Stomach (tissue), 9 donors: Measurements from ENCODE around the gene CDC14B. TPM values are rescaled to one million over a fixed set of nuclear protein-coding genes. Genes with fewer than 3 reads are reported as not detected.

Experiments
- DNase-seq, 2 donors: peaks; one replicate each; pipeline versions ENCODE4 v3.0.0 to v3.0.0-alpha.2; 2013 to 2019
- H3K27ac ChIP-seq, 5 donors: fragments of 200-600 bp in 4 of 5; sonication (generic) in 4 of 5; one replicate each; pipeline ENCODE4 v1.5.1; 2013 to 2019; ENCODE audit warnings: mild to moderate bottlenecking in 1 of 5, moderate library complexity in 1 of 5
- H3K27me3 ChIP-seq, 3 donors: fragments of 200-600 bp; sonication (generic); one replicate each; pipeline ENCODE4 v1.5.1; 2017 to 2019; ENCODE audit warnings: mixed run types in 1 of 3
- H3K36me3 ChIP-seq, 4 donors: fragments of 200-600 bp; sonication (generic); 1 replicate in 3 of 4; 2 replicates in 1 of 4; pipeline ENCODE4 v1.5.1; 2016 to 2019
- H3K4me1 ChIP-seq, 4 donors: fragments of 200-600 bp; sonication (generic); one replicate each; pipeline ENCODE4 v1.5.1; 2016 to 2019
- H3K4me3 ChIP-seq, 4 donors: fragments of 200-600 bp; sonication (generic) in 3 of 4; one replicate each; pipeline ENCODE4 v1.5.1; 2016 to 2019; ENCODE audit warnings: mild to moderate bottlenecking in 1 of 4
- H3K9me3 ChIP-seq, 4 donors: fragments of 200-600 bp; sonication (generic); one replicate each; pipeline ENCODE4 v1.5.1; 2016 to 2019
- EP300 ChIP-seq: sonication (generic); formaldehyde crosslinking; IDR thresholded peaks from one replicate; pipeline ENCODE4 v1.6.1; 2017; ENCODE audit warnings: antibody characterized with exemption
- POLR2A ChIP-seq, 4 donors: fragments of 450-650 bp; IDR thresholded peaks; one replicate each; pipeline ENCODE4 v1.6.1; 2016; ENCODE audit warnings: antibody characterized with exemption in 4 of 4, control low read depth in 2 of 4, mild to moderate bottlenecking in 1 of 4, moderate library complexity in 1 of 4
- POLR2AphosphoS5 ChIP-seq, 3 donors: sonication (generic); formaldehyde crosslinking; IDR thresholded peaks; one replicate each; pipeline ENCODE4 v1.6.1; 2016; ENCODE audit warnings: antibody characterized with exemption in 3 of 3
- WGBS, 5 donors: extraction: QIAGEN DNeasy Blood & Tissue Kit in 3 of 5; methylation state at CpG; one replicate each; pipeline versions ENCODE4 v1.1.5 to v1.1.7; 2013 to 2018; 5-methylcytosine and 5-hydroxymethylcytosine counted together
- intact Hi-C: fragments of 100-400 bp; cut with DNase I; formaldehyde crosslinking; loops from one replicate; pipeline ENCODE4 v1.15.1; 2023; ENCODE audit warnings: low total_unique reads
- polyA plus RNA-seq, 3 donors: library from polyadenylated mRNA; stranded (reverse); fragments of 200-250 nt; gene quantifications; one replicate each; pipeline ENCODE4 v1.2.3, GENCODE V29; 2013
- total RNA-seq, 5 donors: library from RNA; depleted of rRNA; stranded (reverse); fragments of >200 nt; gene quantifications; one replicate each; pipeline versions ENCODE4 v1.1.0 to v1.2.3, GENCODE V29; 2014 to 2016
- TF ChIP-seq, protein P1 (sequence below), 7 experiments: fragments of 450-650 bp in 4 of 7; fragments of 200-600 bp in 3 of 7; sonication (generic) in 3 of 7; IDR thresholded peaks; one replicate each; pipeline ENCODE4 v1.5.1; 2016 to 2019; ENCODE audit warnings: antibody characterized with exemption in 7 of 7, control low read depth in 2 of 7, mild to moderate bottlenecking in 1 of 7
- donor health status: healthy with polysubstance abuse.
- donor health status: Bipolar disorder and iron deficiency.
- donor health status: healthy.

CDC14B gene
- total and polyA plus RNA-seq, 8 donors: 4.1 to 31.9 (median 17.1) TPM

DNA sequence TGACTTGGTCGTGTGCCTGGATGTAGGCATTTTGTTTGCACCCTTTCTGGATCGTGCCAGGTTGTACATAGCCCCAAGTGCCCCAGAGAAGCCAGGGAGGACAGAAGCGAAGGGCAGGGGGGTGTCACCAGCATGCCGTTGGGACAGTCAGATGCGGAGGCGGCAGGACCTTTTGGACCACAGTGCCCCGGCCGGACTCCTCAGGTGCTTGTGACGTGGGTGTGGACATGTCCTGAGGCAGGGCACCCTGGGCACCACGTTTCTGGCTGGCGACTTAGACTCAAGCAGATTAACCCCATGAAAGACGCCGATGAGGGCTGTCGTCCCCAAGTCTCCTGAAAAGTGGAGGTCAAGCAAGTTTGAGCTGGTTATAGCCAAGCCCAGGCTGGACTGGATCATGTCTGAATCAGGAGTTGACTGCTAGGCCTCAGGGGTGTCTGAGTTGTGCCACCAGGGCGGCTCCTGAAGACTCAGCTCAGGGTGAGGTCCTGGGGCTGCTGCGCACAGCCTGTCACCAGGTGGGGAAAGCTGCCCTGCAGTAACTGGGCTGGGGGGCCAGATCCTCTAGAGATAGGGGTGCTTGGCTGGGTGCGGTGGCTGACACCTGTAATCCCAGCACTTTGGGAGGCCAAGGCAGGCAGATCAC lies 127.6 kb downstream of the CDC14B start:
- Histone ChIP-seq H3K27ac (peak overlapping the region; percentile 28 to 58 (median 49)), H3K4me1 (peaks cover 21 to 46% (median 31%) of the 10 kb centered on the region in 4 donors), H3K27me3 (no peaks in the 10 kb centered on the region), H3K9me3 (no peaks in the 10 kb centered on the region), H3K36me3 (peaks cover 26 to 76% (median 58%) of the 10 kb centered on the region in 4 donors), H3K4me3 (no peak overlapping the region)
- TF ChIP-seq POLR2A (IDR thresholded peaks at IDR 0.05) (no peak), EP300 (no peak), POLR2AphosphoS5 (IDR thresholded peaks at IDR 0.05) (no peak)
- TF ChIP-seq, protein P1, sequence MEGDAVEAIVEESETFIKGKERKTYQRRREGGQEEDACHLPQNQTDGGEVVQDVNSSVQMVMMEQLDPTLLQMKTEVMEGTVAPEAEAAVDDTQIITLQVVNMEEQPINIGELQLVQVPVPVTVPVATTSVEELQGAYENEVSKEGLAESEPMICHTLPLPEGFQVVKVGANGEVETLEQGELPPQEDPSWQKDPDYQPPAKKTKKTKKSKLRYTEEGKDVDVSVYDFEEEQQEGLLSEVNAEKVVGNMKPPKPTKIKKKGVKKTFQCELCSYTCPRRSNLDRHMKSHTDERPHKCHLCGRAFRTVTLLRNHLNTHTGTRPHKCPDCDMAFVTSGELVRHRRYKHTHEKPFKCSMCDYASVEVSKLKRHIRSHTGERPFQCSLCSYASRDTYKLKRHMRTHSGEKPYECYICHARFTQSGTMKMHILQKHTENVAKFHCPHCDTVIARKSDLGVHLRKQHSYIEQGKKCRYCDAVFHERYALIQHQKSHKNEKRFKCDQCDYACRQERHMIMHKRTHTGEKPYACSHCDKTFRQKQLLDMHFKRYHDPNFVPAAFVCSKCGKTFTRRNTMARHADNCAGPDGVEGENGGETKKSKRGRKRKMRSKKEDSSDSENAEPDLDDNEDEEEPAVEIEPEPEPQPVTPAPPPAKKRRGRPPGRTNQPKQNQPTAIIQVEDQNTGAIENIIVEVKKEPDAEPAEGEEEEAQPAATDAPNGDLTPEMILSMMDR (IDR thresholded peaks at IDR 0.05): no peak
- WGBS, 5 donors: 40 to 71% (median 52%) methylated on average over 12 to 17 of the region's 17 CpGs
- intact Hi-C loops: no loop called here
- peak in 1 of 2 donors; percentile 49 for DNase-seq

DNA sequence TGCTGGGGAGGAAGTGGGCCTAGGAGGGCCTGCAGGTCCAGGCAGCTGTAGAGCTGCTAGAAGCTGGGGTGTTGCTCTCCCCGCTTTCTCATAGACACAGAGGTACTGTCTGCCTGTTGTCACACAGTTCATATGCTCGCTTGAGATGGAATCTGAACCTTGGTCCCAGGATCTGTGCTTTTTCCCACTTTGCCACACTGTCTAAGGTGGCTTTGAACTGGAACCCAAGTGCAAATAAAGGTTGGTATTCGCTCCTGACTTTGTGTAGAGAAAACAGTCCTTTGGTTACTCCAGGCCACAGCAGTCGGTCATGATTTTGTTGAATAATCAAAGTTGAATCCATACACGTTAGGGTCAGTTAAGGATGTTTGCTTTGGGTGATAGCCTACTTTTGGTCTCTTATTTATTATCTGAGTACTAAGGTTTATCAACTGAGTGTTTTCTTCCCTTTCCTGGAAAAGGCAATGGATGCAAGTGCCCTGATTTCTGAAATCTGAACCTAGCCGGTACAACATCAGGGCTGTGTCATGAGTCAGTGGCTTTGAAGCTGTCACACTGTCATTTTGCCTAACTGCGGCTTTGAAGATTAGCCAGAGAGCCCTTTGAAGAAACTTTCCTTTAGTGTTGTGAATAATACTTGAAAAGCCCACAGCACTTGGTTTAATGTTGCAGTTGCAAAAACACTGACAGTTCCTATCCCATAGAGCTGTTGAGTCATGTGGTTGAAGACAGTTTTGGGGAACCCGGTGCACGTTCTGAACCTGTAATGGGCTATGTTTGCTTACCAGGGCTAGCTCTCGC lies 128.4 kb downstream of the CDC14B start:
- TF ChIP-seq POLR2AphosphoS5 (IDR thresholded peaks at IDR 0.05) (peak in 1 of 3 donors; percentile 32), EP300 (no peak), POLR2A (IDR thresholded peaks at IDR 0.05) (no peak)
- TF ChIP-seq, protein P1 (IDR thresholded peaks at IDR 0.05): no peak
- DNase-seq: no peak
- no peaks in the 10 kb centered on the region for H3K9me3 ChIP-seq
- peaks cover 28 to 53% (median 38%) of the 10 kb centered on the region in 4 donors for H3K4me1 ChIP-seq
- intact Hi-C loops: no loop called here
- peaks cover 26 to 69% (median 54%) of the 10 kb centered on the region in 4 donors for H3K36me3 ChIP-seq
- WGBS, 5 donors: 30 to 59% (median 53%) methylated on average over 10 of the region's 10 CpGs
- no peaks in the 10 kb centered on the region for H3K27me3 ChIP-seq
- peak overlapping the region; percentile 28 to 58 (median 49) for H3K27ac ChIP-seq
- H3K4me3 ChIP-seq: no peak overlapping the region

DNA sequence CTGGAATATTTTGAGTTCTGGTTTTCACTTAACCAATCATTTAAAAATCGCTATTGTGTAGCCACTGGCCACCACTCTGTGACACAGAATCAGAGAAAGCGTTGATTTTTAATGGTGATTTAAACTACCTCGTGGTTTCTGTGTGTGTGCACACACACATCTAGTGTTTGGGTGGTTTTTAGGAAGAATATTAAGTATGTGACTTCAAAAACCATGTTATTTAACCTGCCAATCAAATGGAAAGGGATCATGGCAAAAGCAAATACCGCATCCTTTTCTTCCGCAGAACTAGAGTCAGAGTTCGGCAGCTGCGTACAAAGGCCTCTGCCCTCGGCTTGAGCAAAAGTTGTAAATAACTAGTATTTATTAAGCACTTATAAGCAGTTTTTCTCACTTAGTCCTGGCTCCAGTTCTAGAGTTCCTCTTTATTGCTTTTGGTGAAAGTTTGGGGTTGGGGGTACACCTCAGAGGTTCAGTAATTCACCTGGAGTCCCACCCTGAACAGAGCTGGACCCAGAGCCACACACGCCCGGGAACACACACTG lies 129.0 kb downstream of the CDC14B start:
- intact Hi-C loops: no loop called here
- H3K27me3 ChIP-seq: no peaks in the 10 kb centered on the region
- no peak overlapping the region for H3K4me3 ChIP-seq
- H3K36me3 ChIP-seq: peaks cover 26 to 66% (median 47%) of the 10 kb centered on the region in 4 donors
- TF ChIP-seq POLR2AphosphoS5 (IDR thresholded peaks at IDR 0.05) (no peak), EP300 (no peak), POLR2A (IDR thresholded peaks at IDR 0.05) (no peak)
- TF ChIP-seq, protein P1 (IDR thresholded peaks at IDR 0.05): no peak
- no peaks in the 10 kb centered on the region for H3K9me3 ChIP-seq
- H3K4me1 ChIP-seq: peaks cover 35 to 60% (median 45%) of the 10 kb centered on the region in 4 donors
- 83 to 86% (median 86%) methylated on average over 10 of the region's 10 CpGs for WGBS, 5 donors
- DNase-seq: no peak
- H3K27ac ChIP-seq: peak overlapping the region in 4 of 5 donors; percentile 40 to 49 (median 44)

DNA sequence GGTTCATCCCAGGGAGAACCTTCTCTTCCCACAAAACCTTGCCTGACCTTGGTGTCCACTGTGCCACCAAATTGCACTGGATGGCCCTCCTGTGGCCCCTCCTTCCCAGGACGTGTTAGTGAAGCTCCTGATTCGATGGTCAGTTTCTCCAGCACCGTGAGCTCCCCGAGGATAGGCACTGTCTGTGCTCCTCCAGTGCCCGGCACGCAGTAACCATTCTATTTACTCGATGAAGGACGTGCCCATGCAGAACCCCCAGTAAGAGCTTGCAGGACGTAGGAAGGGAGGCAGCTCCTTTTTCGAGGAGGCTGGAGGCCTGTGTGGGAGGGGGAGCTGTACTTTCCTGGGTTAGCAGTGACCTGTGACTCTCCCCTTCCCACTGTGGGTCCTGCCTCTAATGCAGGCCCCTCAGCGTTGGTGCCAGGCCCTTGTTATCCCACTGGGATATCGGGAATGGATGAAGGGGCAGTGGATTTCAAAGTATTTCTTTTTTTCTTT lies 130.1 kb downstream of the CDC14B start:
- no peak overlapping the region for H3K27ac ChIP-seq
- no peak for DNase-seq
- no peaks in the 10 kb centered on the region for H3K9me3 ChIP-seq
- peaks cover 26 to 75% (median 54%) of the 10 kb centered on the region in 4 donors for H3K36me3 ChIP-seq
- peaks cover 38 to 64% (median 48%) of the 10 kb centered on the region in 4 donors for H3K4me1 ChIP-seq
- H3K27me3 ChIP-seq: no peaks in the 10 kb centered on the region
- WGBS, 5 donors: 88 to 96% (median 95%) methylated on average over 12 of the region's 12 CpGs
- TF ChIP-seq POLR2A (IDR thresholded peaks at IDR 0.05) (no peak), EP300 (no peak), POLR2AphosphoS5 (IDR thresholded peaks at IDR 0.05) (no peak)
- TF ChIP-seq, protein P1 (IDR thresholded peaks at IDR 0.05): no peak
- intact Hi-C loops: no loop called here
- H3K4me3 ChIP-seq: no peak overlapping the region
